GM21390 (cell line): ENCODE data around the gene LSM14B.

Source experiments
- ATAC-seq: cut with Tn5 transposase; IDR thresholded peaks from one replicate; pipeline ENCODE4 v1.9.1; 2021; ENCODE audit not compliant: unreplicated experiment

Gene LSM14B

GRCh38 chr20:62181808-62182207 is 59.5 kb downstream of the LSM14B start:
- ATAC-seq, result no peak

GRCh38 chr20:62182469-62183425 is 60.5 kb downstream of the LSM14B start, which contains the start of gene MTG2:
MTG2 (plus strand) TSS chr20:62183028; CDS start chr20:62193421, 10,393 bp downstream.
- peak; percentile 85 for ATAC-seq

GRCh38 chr20:62183426-62184142 is 61.3 kb downstream of the LSM14B start:
- no peak for ATAC-seq
